Heart right ventricle (tissue), 16 donors: ENCODE data around the gene WNT1. TPM values are rescaled to one million over a fixed set of nuclear protein-coding genes. Genes with fewer than 3 reads are reported as not detected.

Experiments used
- ATAC-seq, 8 donors: fragments of 200-7000 bp; cut with Tn5 transposase; one replicate each; pipeline ENCODE4 v1.9.1; 2020; ENCODE audit warnings: mild to moderate bottlenecking in 8 of 8, moderate library complexity in 8 of 8, moderate number of reproducible peaks in 1 of 8
- DNase-seq, 2 donors: peaks; one replicate each; pipeline ENCODE4 v3.0.0-alpha.2; 2020
- H3K27ac ChIP-seq, 10 donors: fragments of 200-600 bp; sonication (generic) in 2 of 10; one replicate each; pipeline versions ENCODE4 v1.5.0 to v1.8.0; 2020 to 2022; ENCODE audit warnings: mild to moderate bottlenecking in 3 of 10
- H3K27me3 ChIP-seq, 7 donors: fragments of 200-600 bp; one replicate each; pipeline ENCODE4 v1.8.0; 2021 to 2022; ENCODE audit warnings: mild to moderate bottlenecking in 2 of 7
- H3K36me3 ChIP-seq, 9 donors: fragments of 200-600 bp; sonication (generic) in 1 of 9; one replicate each; pipeline versions ENCODE4 v1.5.0 to v1.8.0; 2020 to 2022; ENCODE audit warnings: mild to moderate bottlenecking in 2 of 9
- H3K4me1 ChIP-seq, 9 donors: fragments of 200-600 bp; sonication (generic) in 1 of 9; one replicate each; pipeline versions ENCODE4 v1.5.0 to v1.8.0; 2020 to 2022; ENCODE audit warnings: mild to moderate bottlenecking in 4 of 9
- H3K4me3 ChIP-seq, 10 donors: fragments of 200-600 bp; sonication (generic) in 2 of 10; one replicate each; pipeline versions ENCODE4 v1.5.0 to v1.8.0; 2020 to 2022; ENCODE audit warnings: mild to moderate bottlenecking in 7 of 10, moderate library complexity in 2 of 10
- H3K9me3 ChIP-seq, 11 donors: fragments of 200-600 bp in 10 of 11; sonication (generic) in 2 of 11; one replicate each; pipeline versions ENCODE4 v1.5.0 to v1.8.0; 2013 to 2022; ENCODE audit warnings: mild to moderate bottlenecking in 2 of 11, control low read depth in 1 of 11, moderate library complexity in 1 of 11
- CTCF ChIP-seq, 9 donors: fragments of 200-600 bp; sonication (generic) in 2 of 9; IDR thresholded peaks; one replicate each; pipeline versions ENCODE4 v1.5.0 to v1.8.0; 2021 to 2022; ENCODE audit warnings: antibody characterized with exemption in 9 of 9, mild to moderate bottlenecking in 5 of 9, moderate library complexity in 1 of 9
- WGBS, 2 donors: extraction: QIAGEN DNeasy Blood & Tissue Kit; methylation state at CpG; one replicate each; pipeline ENCODE4 v1.1.7; 2013; ENCODE audit warnings: inconsistent platforms in 1 of 2; 5-methylcytosine and 5-hydroxymethylcytosine counted together
- intact Hi-C, 10 donors: fragments of 100-400 bp; cut with DNase I; formaldehyde crosslinking; loops; one replicate each; pipeline versions ENCODE4 v1.11.1 to v1.14.2; 2022
- long read RNA-seq, 3 donors: library from polyadenylated mRNA; unstranded; transcript quantifications; one replicate each; pipeline ENCODE4 v2.0.0, GENCODE V29; 2020 to 2021
- polyA plus RNA-seq, 2 donors: library from polyadenylated mRNA; stranded (reverse); fragments of 200-250 nt; gene quantifications; one replicate each; pipeline ENCODE4 v1.2.3, GENCODE V29; 2013
- total RNA-seq, 10 donors: library from RNA; stranded (reverse); fragmentation: NEBNext Ultra II Directional in 3 of 10; extraction: Animal tissue kit (Norgen Biotek cat#: 25700) in 3 of 10; gene quantifications; one replicate each; pipeline versions ENCODE4 v1.2.1 to v1.2.4, GENCODE V29; 2021 to 2023
- donor health status: Arrhythmogenic right ventricular cardiomyopathy.
- donor health status: ischemic (EF 13 %, LVEDD 7.1; RV severe dilation, severe dysfunction).
- donor health status: healthy with polysubstance abuse.
- donor health status: DM: no; HTN: yes; CAD: no.
- donor health status: DM: no; HTN: no; CAD: no.
- donor health status: ischemic (EF 25% LVEDD 6.9; RV normal size, moderate dysfunction).
- donor health status: ischemic (EF 25% LVEDD 5.7; RV mildly dilated, moderate dysfunction).
- donor health status: healthy.
- donor health status: DM: yes; HTN: yes; CAD: no.
- donor health status: Ischemic cardiomyopathy.
- donor health status: ischemic (EF 35%, LVEDD 5.7; RV mildly dilated, moderate dysfunction).
- donor health status: nonischemic (EF 11% LVEDD 7.7; RV severe dilation, severe dysfunction).
- donor health status: DM: yes; HTN: yes; CAD: no.
- donor health status: PGD.
- donor health status: ischemic (EF 29% LVEDD 5.4; RV normal size, mild dysfunction).
- donor health status: nonischemic (EF 23%, LVEDD 6.1; RV moderate dilation, normal function).

WNT1 gene
- total RNA-seq: not detected
- not detected for polyA plus RNA-seq
- long read RNA-seq, donor 1: 0 reads
- long read RNA-seq, donor 2: 0 reads
- long read RNA-seq, donor 3: 0 reads

- H3K27ac ChIP-seq: no peak within 1 kb of the TSS
- WGBS, 2 donors: 1 to 3% methylated on average over 40 to 45 of the region's 45 CpGs
- peaks cover 45 to 100% (median 97%) of the 10 kb centered on the region in 7 donors for H3K27me3 ChIP-seq
- no peaks in the 10 kb centered on the region for H3K9me3 ChIP-seq
- H3K4me3 ChIP-seq: peak within 1 kb of the TSS in 9 of 10 donors; percentile 5 to 52 (median 39)
- TF ChIP-seq CTCF (IDR thresholded peaks at IDR 0.05): peak in 6 of 9 donors; percentile 11 to 48 (median 24)
- intact Hi-C loops: loop anchor here in 1 of 10 donors (1.0 kb wide), 1 partner anchor 12 kb away; no protein-coding TSS in a partner anchor
- H3K4me1 ChIP-seq: peaks cover 33 to 57% (median 40%) of the 10 kb centered on the region in 9 donors
- DNase-seq (no peak), ATAC-seq (peak in 4 of 8 donors; percentile 9 to 27 (median 16))
- H3K36me3 ChIP-seq: no peaks in the 10 kb centered on the region
These were observed at the start of gene WNT1 for GRCh38 chr12:48978291-48978740. WNT1 (plus strand) TSS chr12:48978322; CDS start chr12:48978651, 329 bp downstream.

GRCh38 chr12:48929551-48929950 is 48.6 kb upstream of the WNT1 start:
- 88 to 91% methylated on average over 1 of the region's 1 CpG for whole genome bisulfite sequencing, 2 donors
- TF ChIP-seq CTCF (IDR thresholded peaks at IDR 0.05): no peak
- no peak overlapping the region for H3K4me3 ChIP-seq
- DNase-seq (no peak), ATAC-seq (no peak)
- H3K27me3 ChIP-seq: no peaks in the 10 kb centered on the region
- no peaks in the 10 kb centered on the region for H3K9me3 ChIP-seq
- H3K27ac ChIP-seq: no peak overlapping the region
- peaks cover 0 to 67% (median 8%) of the 10 kb centered on the region in 9 donors for H3K36me3 ChIP-seq
- intact Hi-C loops: loop anchor here in 1 of 10 donors (10.0 kb wide), 1 partner anchor 55 kb away; no protein-coding TSS in a partner anchor
- peaks cover 0 to 8% (median 4%) of the 10 kb centered on the region in 9 donors for H3K4me1 ChIP-seq

- H3K4me1 ChIP-seq: peaks cover 0 to 5% (median 4%) of the 10 kb centered on the region in 9 donors
- DNase-seq: no peak
- WGBS, 2 donors: 90 to 92% methylated on average over 4 of the region's 4 CpGs
- H3K9me3 ChIP-seq: no peaks in the 10 kb centered on the region
- no peak overlapping the region for H3K4me3 ChIP-seq
- H3K27ac ChIP-seq: no peak overlapping the region
- ATAC-seq: no peak
- intact Hi-C loops: loop anchor here in 3 of 10 donors (10.0 kb wide), 3 partner anchors 54 to 76 kb away; partner anchors contain the start of genes DDX23 (in 1 of the 3) and RND1 (in 1 of the 3)
- H3K27me3 ChIP-seq: no peaks in the 10 kb centered on the region
- H3K36me3 ChIP-seq: peaks cover 0 to 76% (median 8%) of the 10 kb centered on the region in 9 donors
- TF ChIP-seq CTCF (IDR thresholded peaks at IDR 0.05): no peak
These were observed 47.6 kb upstream of the WNT1 start for GRCh38 chr12:48930475-48930874.

- H3K4me1 ChIP-seq: no peaks in the 10 kb centered on the region
- H3K27ac ChIP-seq: peak overlapping the region in 1 of 10 donors; percentile 50
- peaks cover 0 to 88% (median 8%) of the 10 kb centered on the region in 9 donors for H3K36me3 ChIP-seq
- DNase-seq (no peak), ATAC-seq (no peak)
- WGBS, 2 donors: 86 to 88% methylated on average over 2 of the region's 2 CpGs
- no peaks in the 10 kb centered on the region for H3K9me3 ChIP-seq
- H3K4me3 ChIP-seq: no peak overlapping the region
- no peak for TF ChIP-seq CTCF (IDR thresholded peaks at IDR 0.05)
- intact Hi-C loops: loop anchor here in 3 of 10 donors (10.0 kb wide), 3 partner anchors 52 to 78 kb away; partner anchors contain the start of genes DDX23 (in 1 of the 3) and RND1 (in 1 of the 3)
- H3K27me3 ChIP-seq: no peaks in the 10 kb centered on the region
These were observed 45.2 kb upstream of the WNT1 start for GRCh38 chr12:48932878-48933277.
